MCF 10A (cell line): ENCODE results near the gene EXOC2. TPM values are rescaled to one million over a fixed set of nuclear protein-coding genes. Genes with fewer than 3 reads are reported as not detected.
"Not testable (repeated sequence)": the region's sequence is repeated elsewhere in the genome, so short reads cannot be mapped to it uniquely, and the experiment has no call there.

Experiments used
- BruUV-seq: library from RNA; stranded (reverse); fragments of 400-500 nt; replicated peaks from 2 replicates; lab custom pipeline; 2021; lab: Mats Ljungman, UMichigan
- CTCF ChIA-PET: fragments of 300-600 bp; sonication (Branson Sonifier 250); formaldehyde crosslinking; extraction: SDS; loops from one replicate; lab custom pipeline; 2021; ENCODE audit warnings: antibody characterized with exemption, inconsistent platforms; lab: Yijun Ruan, JAX
- POLR2A ChIA-PET: fragments of 300-600, 350-650 bp; sonication (Branson Sonifier 250); formaldehyde crosslinking; extraction: SDS; loops from one replicate; lab custom pipeline; 2020; ENCODE audit warnings: antibody characterized with exemption, inconsistent platforms; lab: Yijun Ruan, JAX
- DNase-seq: peaks from one replicate; pipeline ENCODE4 v3.0.0-alpha.2; 2018; ENCODE audit not compliant: unreplicated experiment
- H3K27ac Mint-ChIP-seq: one replicate; pipeline ENCODE4 v1.8.0; 2022; ENCODE audit warnings: mild to moderate bottlenecking, low read depth, mixed read lengths; ENCODE audit not compliant: unreplicated experiment
- H3K27me3 Mint-ChIP-seq: one replicate; pipeline ENCODE4 v1.8.0; 2022; ENCODE audit warnings: mixed read lengths; ENCODE audit not compliant: insufficient read depth, unreplicated experiment
- H3K36me3 Mint-ChIP-seq: one replicate; pipeline ENCODE4 v1.8.0; 2022; ENCODE audit warnings: mild to moderate bottlenecking, moderate library complexity, mixed read lengths; ENCODE audit not compliant: insufficient read depth, unreplicated experiment
- H3K4me1 Mint-ChIP-seq: one replicate; pipeline ENCODE4 v1.8.0; 2022; ENCODE audit warnings: mixed read lengths; ENCODE audit not compliant: insufficient read depth, unreplicated experiment
- H3K4me3 Mint-ChIP-seq: one replicate; pipeline ENCODE4 v1.8.0; 2022; ENCODE audit warnings: mild to moderate bottlenecking, moderate library complexity, mixed read lengths; ENCODE audit not compliant: unreplicated experiment
- H3K9me3 Mint-ChIP-seq: one replicate; pipeline ENCODE4 v1.8.0; 2022; ENCODE audit warnings: mixed read lengths; ENCODE audit not compliant: unreplicated experiment
- CTCF ChIP-seq: fragments of 200-600 bp; IDR thresholded peaks from one replicate; pipeline ENCODE4 v1.8.0; 2022; ENCODE audit warnings: antibody characterized with exemption, mild to moderate bottlenecking; ENCODE audit not compliant: unreplicated experiment
- intact Hi-C: fragments of 100-400 bp; cut with micrococcal nuclease; formaldehyde crosslinking; loops from 2 replicates; pipeline ENCODE4 v1.14.1; 2022
- total RNA-seq: library from RNA; stranded (reverse); gene quantifications from 2 replicates; pipeline ENCODE4 v1.2.3, GENCODE V29; 2022

Gene EXOC2
- total RNA-seq, 1 experiment from 2014 or later: 14.6 TPM

GRCh38 chr6:611928-612327 lies 81.0 kb downstream of the EXOC2 start:
- BruUV-seq: no TSS peak
- no peak for DNase-seq
- H3K27me3 Mint-ChIP-seq: no peaks in the 10 kb centered on the region
- no peak for TF ChIP-seq CTCF
- no peak overlapping the region for H3K4me3 Mint-ChIP-seq
- no peaks in the 10 kb centered on the region for H3K4me1 Mint-ChIP-seq
- CTCF ChIA-PET: no interaction called here
- POLR2A ChIA-PET: no interaction called here
- H3K36me3 Mint-ChIP-seq: peaks cover 40% of the 10 kb centered on the region
- no peaks in the 10 kb centered on the region for H3K9me3 Mint-ChIP-seq
- intact Hi-C loops: no loop called here
- no peak overlapping the region for H3K27ac Mint-ChIP-seq

GRCh38 chr6:610882-611281 lies 82.1 kb downstream of the EXOC2 start:
- Mint-ChIP-seq H3K4me1 (no peaks in the 10 kb centered on the region), H3K27ac (no peak overlapping the region), H3K9me3 (no peaks in the 10 kb centered on the region), H3K4me3 (no peak overlapping the region), H3K36me3 (peaks cover 40% of the 10 kb centered on the region), H3K27me3 (no peaks in the 10 kb centered on the region)
- no peak for TF ChIP-seq CTCF
- ChIA-PET POLR2A (interaction anchor here (0.6 kb wide), 1 partner anchor 58 kb away, joined by 3 read pairs; no protein-coding TSS in a partner anchor), CTCF (no interaction called here)
- BruUV-seq: no TSS peak
- no peak for DNase-seq
- intact Hi-C loops: no loop called here

GRCh38 chr6:609905-610304 lies 83.0 kb downstream of the EXOC2 start:
- no peaks in the 10 kb centered on the region for H3K9me3 Mint-ChIP-seq
- no peak for TF ChIP-seq CTCF
- H3K27ac Mint-ChIP-seq: no peak overlapping the region
- H3K36me3 Mint-ChIP-seq: peaks cover 31% of the 10 kb centered on the region
- POLR2A ChIA-PET: no interaction called here
- intact Hi-C loops: no loop called here
- CTCF ChIA-PET: no interaction called here
- no peak for DNase-seq
- BruUV-seq: no TSS peak
- H3K4me1 Mint-ChIP-seq: no peaks in the 10 kb centered on the region
- H3K4me3 Mint-ChIP-seq: no peak overlapping the region
- no peaks in the 10 kb centered on the region for H3K27me3 Mint-ChIP-seq

- no peak for DNase-seq
- H3K4me3 Mint-ChIP-seq: no peak overlapping the region
- H3K36me3 Mint-ChIP-seq: peaks cover 11% of the 10 kb centered on the region
- no peaks in the 10 kb centered on the region for H3K4me1 Mint-ChIP-seq
- no peaks in the 10 kb centered on the region for H3K9me3 Mint-ChIP-seq
- POLR2A ChIA-PET: no interaction called here
- H3K27ac Mint-ChIP-seq: no peak overlapping the region
- no peaks in the 10 kb centered on the region for H3K27me3 Mint-ChIP-seq
- CTCF ChIA-PET: interaction anchor here (1.6 to 1.8 kb wide), 2 partner anchors 14 to 115 kb away, joined by 7 to 11 read pairs; no protein-coding TSS in a partner anchor
- TF ChIP-seq CTCF: no peak
- no TSS peak for BruUV-seq
- intact Hi-C loops: no loop called here
Observed at GRCh38 chr6:606829-607379, 86.0 kb downstream of the EXOC2 start.

GRCh38 chr6:605895-606294 lies 87.0 kb downstream of the EXOC2 start:
- H3K36me3 Mint-ChIP-seq, H3K9me3 Mint-ChIP-seq, CTCF ChIA-PET, H3K27ac Mint-ChIP-seq, intact Hi-C loops, DNase-seq, H3K27me3 Mint-ChIP-seq, H3K4me3 Mint-ChIP-seq, POLR2A ChIA-PET, H3K4me1 Mint-ChIP-seq, BruUV-seq: not testable (repeated sequence)
